MCF 10A (cell line): Measurements from ENCODE around the gene FAS. TPM values are rescaled to one million over a fixed set of nuclear protein-coding genes. Genes with fewer than 3 reads are reported as not detected.
A peak's percentile ranks its signal among the peaks of the same experiment; 100 is the strongest.
"Not testable (repeated sequence)": the region's sequence is repeated elsewhere in the genome, so short reads cannot be mapped to it uniquely, and the experiment has no call there.

Experiments used
- BruUV-seq: library from RNA; stranded (reverse); fragments of 400-500 nt; replicated peaks from 2 replicates; lab custom pipeline; 2021; lab: Mats Ljungman, UMichigan
- CTCF ChIA-PET: fragments of 300-600 bp; sonication (Branson Sonifier 250); formaldehyde crosslinking; extraction: SDS; loops from one replicate; lab custom pipeline; 2021; ENCODE audit warnings: antibody characterized with exemption, inconsistent platforms; lab: Yijun Ruan, JAX
- POLR2A ChIA-PET: fragments of 300-600, 350-650 bp; sonication (Branson Sonifier 250); formaldehyde crosslinking; extraction: SDS; loops from one replicate; lab custom pipeline; 2020; ENCODE audit warnings: antibody characterized with exemption, inconsistent platforms; lab: Yijun Ruan, JAX
- DNase-seq: peaks from one replicate; pipeline ENCODE4 v3.0.0-alpha.2; 2018; ENCODE audit not compliant: unreplicated experiment
- H3K27ac Mint-ChIP-seq: one replicate; pipeline ENCODE4 v1.8.0; 2022; ENCODE audit warnings: mild to moderate bottlenecking, low read depth, mixed read lengths; ENCODE audit not compliant: unreplicated experiment
- H3K27me3 Mint-ChIP-seq: one replicate; pipeline ENCODE4 v1.8.0; 2022; ENCODE audit warnings: mixed read lengths; ENCODE audit not compliant: insufficient read depth, unreplicated experiment
- H3K36me3 Mint-ChIP-seq: one replicate; pipeline ENCODE4 v1.8.0; 2022; ENCODE audit warnings: mild to moderate bottlenecking, moderate library complexity, mixed read lengths; ENCODE audit not compliant: insufficient read depth, unreplicated experiment
- H3K4me1 Mint-ChIP-seq: one replicate; pipeline ENCODE4 v1.8.0; 2022; ENCODE audit warnings: mixed read lengths; ENCODE audit not compliant: insufficient read depth, unreplicated experiment
- H3K4me3 Mint-ChIP-seq: one replicate; pipeline ENCODE4 v1.8.0; 2022; ENCODE audit warnings: mild to moderate bottlenecking, moderate library complexity, mixed read lengths; ENCODE audit not compliant: unreplicated experiment
- H3K9me3 Mint-ChIP-seq: one replicate; pipeline ENCODE4 v1.8.0; 2022; ENCODE audit warnings: mixed read lengths; ENCODE audit not compliant: unreplicated experiment
- CTCF ChIP-seq: fragments of 200-600 bp; IDR thresholded peaks from one replicate; pipeline ENCODE4 v1.8.0; 2022; ENCODE audit warnings: antibody characterized with exemption, mild to moderate bottlenecking; ENCODE audit not compliant: unreplicated experiment
- intact Hi-C: fragments of 100-400 bp; cut with micrococcal nuclease; formaldehyde crosslinking; loops from 2 replicates; pipeline ENCODE4 v1.14.1; 2022
- total RNA-seq: library from RNA; stranded (reverse); gene quantifications from 2 replicates; pipeline ENCODE4 v1.2.3, GENCODE V29; 2022

The FAS gene
- total RNA-seq, 1 experiment from 2014 or later: 60.2 TPM

- H3K27me3 Mint-ChIP-seq: no peaks in the 10 kb centered on the region
- TSS peak; percentile 20 for BruUV-seq
- peaks cover 20% of the 10 kb centered on the region for H3K4me1 Mint-ChIP-seq
- intact Hi-C loops: no loop called here
- POLR2A ChIA-PET: interaction anchor here (0.7 to 1.4 kb wide), 3 partner anchors 10 to 218 kb away, joined by 3 to 8 read pairs (median 6); partner anchors contain the start of gene FAS
- no peak overlapping the region for H3K4me3 Mint-ChIP-seq
- no peak for TF ChIP-seq CTCF
- H3K9me3 Mint-ChIP-seq: no peaks in the 10 kb centered on the region
- no peak for DNase-seq
- H3K27ac Mint-ChIP-seq: no peak overlapping the region
- CTCF ChIA-PET: interaction anchor here (0.7 to 1.2 kb wide), 3 partner anchors 10 to 16 kb away, joined by 3 to 5 read pairs (median 3); no protein-coding TSS in a partner anchor
- peaks cover 86% of the 10 kb centered on the region for H3K36me3 Mint-ChIP-seq
These were observed 12.7 kb downstream of the FAS start for GRCh38 chr10:89003344-89003743.

GRCh38 chr10:89007129-89007893 lies 16.7 kb downstream of the FAS start:
- BruUV-seq: no TSS peak
- Mint-ChIP-seq H3K27ac (peak overlapping the region; percentile 32), H3K27me3 (no peaks in the 10 kb centered on the region), H3K4me1 (no peaks in the 10 kb centered on the region), H3K9me3 (no peaks in the 10 kb centered on the region), H3K36me3 (peaks cover 96% of the 10 kb centered on the region), H3K4me3 (no peak overlapping the region)
- ChIA-PET CTCF (interaction anchor here (0.7 to 2.7 kb wide), 4 partner anchors 9 to 210 kb away, joined by 3 to 15 read pairs (median 4); no protein-coding TSS in a partner anchor), POLR2A (interaction anchor here (0.9 to 6.8 kb wide), 4 partner anchors 10 to 77 kb away, joined by 3 to 41 read pairs (median 5); partner anchors contain the start of gene FAS)
- intact Hi-C loops: no loop called here
- TF ChIP-seq CTCF: no peak
- DNase-seq: no peak

- DNase-seq, H3K4me3 Mint-ChIP-seq, H3K27me3 Mint-ChIP-seq, BruUV-seq, H3K27ac Mint-ChIP-seq, intact Hi-C loops: not testable (repeated sequence)
- ChIA-PET CTCF (interaction anchor here (0.5 to 1.7 kb wide), 6 partner anchors 11 to 198 kb away, joined by 3 to 11 read pairs (median 4); no protein-coding TSS in a partner anchor), POLR2A (interaction anchor here (1.9 to 4.6 kb wide), 2 partner anchors 8 to 29 kb away, joined by 7 to 17 read pairs; partner anchors contain the start of gene FAS)
- Mint-ChIP-seq H3K4me1 (peaks cover 21% of the 10 kb centered on the region), H3K36me3 (peaks cover 88% of the 10 kb centered on the region), H3K9me3 (peaks cover 15% of the 10 kb centered on the region)
These were observed 28.2 kb downstream of the FAS start for GRCh38 chr10:89018700-89019346.

GRCh38 chr10:89019569-89020327 lies 29.1 kb downstream of the FAS start:
- CTCF ChIA-PET: interaction anchor here (0.5 to 2.5 kb wide), 10 partner anchors 10 to 198 kb away, joined by 3 to 20 read pairs (median 3); no protein-coding TSS in a partner anchor
- Mint-ChIP-seq H3K9me3 (peaks cover 15% of the 10 kb centered on the region), H3K4me1 (peaks cover 24% of the 10 kb centered on the region), H3K27me3 (no peaks in the 10 kb centered on the region), H3K27ac (no peak overlapping the region), H3K36me3 (peaks cover 84% of the 10 kb centered on the region), H3K4me3 (no peak overlapping the region)
- POLR2A ChIA-PET: interaction anchor here (0.8 to 4.6 kb wide), 4 partner anchors 9 to 26 kb away, joined by 3 to 17 read pairs (median 7); no protein-coding TSS in a partner anchor
- no peak for TF ChIP-seq CTCF
- intact Hi-C loops: no loop called here
- no peak for DNase-seq
- BruUV-seq: no TSS peak

- CTCF ChIA-PET: interaction anchor here (0.6 to 2.5 kb wide), 4 partner anchors 8 to 286 kb away, joined by 3 to 20 read pairs (median 8); no protein-coding TSS in a partner anchor
- H3K27me3 Mint-ChIP-seq: not testable (repeated sequence)
These were observed 30.9 kb downstream of the FAS start for GRCh38 chr10:89021526-89021925.

More at GRCh38 chr10:89021526-89021925, 30.9 kb downstream of the FAS start:
- Mint-ChIP-seq H3K4me1 (peaks cover 24% of the 10 kb centered on the region), H3K27ac (peak overlapping the region; percentile 5), H3K9me3 (peaks cover 15% of the 10 kb centered on the region), H3K36me3 (peaks cover 68% of the 10 kb centered on the region)
- BruUV-seq, intact Hi-C loops, H3K4me3 Mint-ChIP-seq: not testable (repeated sequence)
- POLR2A ChIA-PET: interaction anchor here (0.6 to 4.6 kb wide), 7 partner anchors 11 to 356 kb away, joined by 3 to 26 read pairs (median 3); partner anchors contain the start of gene FAS
- peak; percentile 33 for DNase-seq
